ENCODE results near the gene EVI2A.
"Not testable (repeated sequence)": the region's sequence is repeated elsewhere in the genome, so short reads cannot be mapped to it uniquely, and the experiment has no call there.

EVI2A gene

DNA sequence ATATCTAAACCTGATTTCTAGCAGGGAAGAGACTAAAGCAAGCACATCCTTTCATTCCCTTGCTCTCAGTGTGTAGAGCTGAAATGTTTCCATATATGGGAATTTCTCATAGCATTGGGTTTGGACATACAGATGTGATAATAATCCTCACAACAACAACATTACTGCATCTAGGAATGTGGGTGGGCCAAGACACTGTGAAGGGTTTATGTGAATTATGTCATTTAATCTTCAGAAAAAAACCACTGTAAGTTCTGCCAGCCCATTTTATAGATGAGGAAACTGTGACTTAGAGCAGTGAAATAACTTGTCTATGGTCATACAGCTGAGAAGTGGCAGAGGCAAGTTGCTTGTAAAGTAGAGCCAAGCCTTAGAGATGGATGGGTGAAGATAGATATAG, 29.6 kb downstream of the EVI2A start:
- no peak overlapping the region for H3K4me3 ChIP-seq (ENCODE audit: low read depth, low read length)
- CTCF ChIA-PET: no interaction called here
- peaks cover 15 to 17% of the 10 kb centered on the region in 2 experiments for H3K36me3 ChIP-seq (ENCODE audit: control insufficient read depth in 2 of 2, insufficient read depth in 1 of 2, low read length in 2 of 2)
- POLR2A ChIA-PET: no interaction called here
- H3K9me3 ChIP-seq (ENCODE audit: control insufficient read depth, insufficient read depth, low read depth, low read length): no peaks in the 10 kb centered on the region
- no peak overlapping the region for H3K27ac ChIP-seq (ENCODE audit: extremely low read depth, low read depth, low read length)
- H3K4me1 ChIP-seq (ENCODE audit: control insufficient read depth, insufficient read depth, low read length): peaks cover 9% of the 10 kb centered on the region
- TF ChIP-seq ZNF514 (tag by site-specific recombination; IDR thresholded peaks at IDR 0.05) (no peak), ZNF555 (tag by site-specific recombination; conservative IDR thresholded peaks at IDR 0.05) (no peak), ZNF768 (tag by site-specific recombination; IDR thresholded peaks at IDR 0.05) (no peak), PRDM1 (tag by site-specific recombination; IDR thresholded peaks at IDR 0.05) (no peak)
- TF ChIP-seq, protein P1, sequence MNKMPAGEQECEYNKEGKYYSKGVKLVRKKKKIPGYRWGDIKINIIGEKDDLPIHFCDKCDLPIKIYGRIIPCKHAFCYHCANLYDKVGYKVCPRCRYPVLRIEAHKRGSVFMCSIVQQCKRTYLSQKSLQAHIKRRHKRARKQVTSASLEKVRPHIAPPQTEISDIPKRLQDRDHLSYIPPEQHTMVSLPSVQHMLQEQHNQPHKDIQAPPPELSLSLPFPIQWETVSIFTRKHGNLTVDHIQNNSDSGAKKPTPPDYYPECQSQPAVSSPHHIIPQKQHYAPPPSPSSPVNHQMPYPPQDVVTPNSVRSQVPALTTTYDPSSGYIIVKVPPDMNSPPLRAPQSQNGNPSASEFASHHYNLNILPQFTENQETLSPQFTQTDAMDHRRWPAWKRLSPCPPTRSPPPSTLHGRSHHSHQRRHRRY (tag by site-specific recombination; IDR thresholded peaks at IDR 0.05): no peak

DNA sequence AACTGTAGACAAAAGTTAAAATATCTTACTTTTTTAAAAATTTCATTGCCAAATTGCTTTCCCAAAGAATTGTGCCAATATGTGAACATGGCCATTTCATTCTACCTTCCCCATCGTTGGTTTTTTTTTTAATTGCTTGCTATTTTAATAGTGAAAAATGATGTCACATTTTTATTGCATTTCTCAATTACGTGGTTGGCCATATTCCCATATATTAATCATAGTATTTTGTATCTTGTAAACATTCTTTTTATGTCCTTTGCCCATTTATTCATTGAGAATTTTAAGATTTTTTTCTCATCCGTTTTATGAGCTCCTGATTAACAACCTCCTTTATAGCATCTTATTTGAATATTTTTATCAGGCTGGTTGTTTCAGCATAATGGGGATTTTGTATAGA, 31.6 kb downstream of the EVI2A start:
- Histone ChIP-seq H3K4me1 (ENCODE audit: control insufficient read depth, insufficient read depth, low read length) (peaks cover 2% of the 10 kb centered on the region; the same call in 1 of the 2 replicates), H3K4me3 (ENCODE audit: low read depth, low read length) (no peak overlapping the region), H3K9me3 (ENCODE audit: control insufficient read depth, insufficient read depth, low read depth, low read length) (no peaks in the 10 kb centered on the region), H3K27ac (ENCODE audit: extremely low read depth, low read depth, low read length) (no peak overlapping the region), H3K36me3 (ENCODE audit: control insufficient read depth in 2 of 2, insufficient read depth in 1 of 2, low read length in 2 of 2) (peaks cover 19% of the 10 kb centered on the region in 2 experiments)
- ChIA-PET POLR2A (no interaction called here), CTCF (no interaction called here)
- TF ChIP-seq, protein P2, sequence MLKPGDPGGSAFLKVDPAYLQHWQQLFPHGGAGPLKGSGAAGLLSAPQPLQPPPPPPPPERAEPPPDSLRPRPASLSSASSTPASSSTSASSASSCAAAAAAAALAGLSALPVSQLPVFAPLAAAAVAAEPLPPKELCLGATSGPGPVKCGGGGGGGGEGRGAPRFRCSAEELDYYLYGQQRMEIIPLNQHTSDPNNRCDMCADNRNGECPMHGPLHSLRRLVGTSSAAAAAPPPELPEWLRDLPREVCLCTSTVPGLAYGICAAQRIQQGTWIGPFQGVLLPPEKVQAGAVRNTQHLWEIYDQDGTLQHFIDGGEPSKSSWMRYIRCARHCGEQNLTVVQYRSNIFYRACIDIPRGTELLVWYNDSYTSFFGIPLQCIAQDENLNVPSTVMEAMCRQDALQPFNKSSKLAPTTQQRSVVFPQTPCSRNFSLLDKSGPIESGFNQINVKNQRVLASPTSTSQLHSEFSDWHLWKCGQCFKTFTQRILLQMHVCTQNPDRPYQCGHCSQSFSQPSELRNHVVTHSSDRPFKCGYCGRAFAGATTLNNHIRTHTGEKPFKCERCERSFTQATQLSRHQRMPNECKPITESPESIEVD (tag by site-specific recombination; IDR thresholded peaks at IDR 0.05): peak; percentile 65; the same call in 1 of the 2 replicates
- TF ChIP-seq ZFP3 (tag by site-specific recombination; IDR thresholded peaks at IDR 0.05; ENCODE audit: low read depth): no peak
- TF ChIP-seq ZNF629 (tag by site-specific recombination; IDR thresholded peaks at IDR 0.05): peak; percentile 52; the same call in 1 of the 2 replicates
- TF ChIP-seq, protein P3, sequence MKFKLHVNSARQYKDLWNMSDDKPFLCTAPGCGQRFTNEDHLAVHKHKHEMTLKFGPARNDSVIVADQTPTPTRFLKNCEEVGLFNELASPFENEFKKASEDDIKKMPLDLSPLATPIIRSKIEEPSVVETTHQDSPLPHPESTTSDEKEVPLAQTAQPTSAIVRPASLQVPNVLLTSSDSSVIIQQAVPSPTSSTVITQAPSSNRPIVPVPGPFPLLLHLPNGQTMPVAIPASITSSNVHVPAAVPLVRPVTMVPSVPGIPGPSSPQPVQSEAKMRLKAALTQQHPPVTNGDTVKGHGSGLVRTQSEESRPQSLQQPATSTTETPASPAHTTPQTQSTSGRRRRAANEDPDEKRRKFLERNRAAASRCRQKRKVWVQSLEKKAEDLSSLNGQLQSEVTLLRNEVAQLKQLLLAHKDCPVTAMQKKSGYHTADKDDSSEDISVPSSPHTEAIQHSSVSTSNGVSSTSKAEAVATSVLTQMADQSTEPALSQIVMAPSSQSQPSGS (tag by site-specific recombination; IDR thresholded peaks at IDR 0.05; ENCODE audit: low read depth): peak; percentile 57; the same call in 1 of the 2 replicates

DNA sequence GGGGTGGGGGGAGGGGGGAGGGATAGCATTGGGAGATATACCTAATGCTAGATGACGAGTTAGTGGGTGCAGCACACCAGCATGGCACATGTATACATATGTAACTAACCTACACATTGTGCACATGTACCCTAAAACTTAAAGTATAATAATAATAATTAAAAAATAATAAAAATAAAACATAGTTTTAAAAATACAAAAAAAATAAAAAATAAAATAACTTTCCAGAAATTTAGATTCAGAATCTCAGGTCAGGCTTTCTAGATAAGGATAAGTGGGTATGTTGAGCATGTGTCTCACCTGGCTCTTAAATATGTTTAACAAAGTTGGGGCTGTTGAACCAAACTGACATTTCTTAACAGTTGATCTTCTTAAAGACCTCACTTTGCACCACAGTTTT, 33.5 kb downstream of the EVI2A start:
- CTCF ChIA-PET; H3K4me3 ChIP-seq (ENCODE audit: low read depth, low read length); H3K9me3 ChIP-seq (ENCODE audit: control insufficient read depth, insufficient read depth, low read depth, low read length); POLR2A ChIA-PET; H3K4me1 ChIP-seq (ENCODE audit: control insufficient read depth, insufficient read depth, low read length); H3K27ac ChIP-seq (ENCODE audit: extremely low read depth, low read depth, low read length): not testable (repeated sequence)
- peaks cover 19% of the 10 kb centered on the region in 2 experiments for H3K36me3 ChIP-seq (ENCODE audit: control insufficient read depth in 2 of 2, insufficient read depth in 1 of 2, low read length in 2 of 2)

DNA sequence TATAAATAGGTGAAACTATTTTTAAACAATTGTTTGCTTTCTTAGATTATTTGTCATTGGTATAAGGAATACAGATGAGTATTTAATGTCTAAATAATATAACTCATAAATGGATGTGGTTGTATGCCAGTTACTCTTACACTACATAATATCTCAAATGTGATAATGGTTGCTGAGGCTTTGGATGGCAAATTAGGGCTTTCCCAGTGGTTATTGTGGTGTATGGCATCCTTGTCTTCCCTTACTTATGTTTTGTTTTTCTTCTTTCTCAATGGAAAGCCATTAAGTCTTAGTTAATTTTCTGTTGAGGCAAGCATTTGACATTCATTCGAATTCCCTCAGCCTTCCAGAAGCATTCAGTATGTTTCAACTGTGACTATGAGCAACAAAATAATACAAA, 34.8 kb downstream of the EVI2A start:
- ChIA-PET CTCF (no interaction called here), POLR2A (no interaction called here)
- Histone ChIP-seq H3K9me3 (ENCODE audit: control insufficient read depth, insufficient read depth, low read depth, low read length) (no peaks in the 10 kb centered on the region), H3K27ac (ENCODE audit: extremely low read depth, low read depth, low read length) (no peak overlapping the region), H3K4me1 (ENCODE audit: control insufficient read depth, insufficient read depth, low read length) (peaks cover 2% of the 10 kb centered on the region; the same call in 1 of the 2 replicates), H3K4me3 (ENCODE audit: low read depth, low read length) (no peak overlapping the region), H3K36me3 (ENCODE audit: control insufficient read depth in 2 of 2, insufficient read depth in 1 of 2, low read length in 2 of 2) (peaks cover 11 to 25% of the 10 kb centered on the region in 2 experiments)
- TF ChIP-seq ZNF473 (tag by site-specific recombination; IDR thresholded peaks at IDR 0.05) (no peak), ZNF169 (tag by site-specific recombination; IDR thresholded peaks at IDR 0.05) (no peak), ZSCAN30 (tag by site-specific recombination; IDR thresholded peaks at IDR 0.05) (no peak), ZNF76 (tag by site-specific recombination; IDR thresholded peaks at IDR 0.05; ENCODE audit: borderline replicate concordance, low read depth) (no peak), KLF1 (tag by site-specific recombination; IDR thresholded peaks at IDR 0.05) (no peak), ZFP69B (tag by site-specific recombination; IDR thresholded peaks at IDR 0.05) (no peak), ZNF791 (tag by site-specific recombination; IDR thresholded peaks at IDR 0.05) (no peak), ZNF701 (tag by site-specific recombination; IDR thresholded peaks at IDR 0.05) (no peak), EGR2 (tag by site-specific recombination; IDR thresholded peaks at IDR 0.05; ENCODE audit: low read depth) (no peak)
- TF ChIP-seq, protein P4, sequence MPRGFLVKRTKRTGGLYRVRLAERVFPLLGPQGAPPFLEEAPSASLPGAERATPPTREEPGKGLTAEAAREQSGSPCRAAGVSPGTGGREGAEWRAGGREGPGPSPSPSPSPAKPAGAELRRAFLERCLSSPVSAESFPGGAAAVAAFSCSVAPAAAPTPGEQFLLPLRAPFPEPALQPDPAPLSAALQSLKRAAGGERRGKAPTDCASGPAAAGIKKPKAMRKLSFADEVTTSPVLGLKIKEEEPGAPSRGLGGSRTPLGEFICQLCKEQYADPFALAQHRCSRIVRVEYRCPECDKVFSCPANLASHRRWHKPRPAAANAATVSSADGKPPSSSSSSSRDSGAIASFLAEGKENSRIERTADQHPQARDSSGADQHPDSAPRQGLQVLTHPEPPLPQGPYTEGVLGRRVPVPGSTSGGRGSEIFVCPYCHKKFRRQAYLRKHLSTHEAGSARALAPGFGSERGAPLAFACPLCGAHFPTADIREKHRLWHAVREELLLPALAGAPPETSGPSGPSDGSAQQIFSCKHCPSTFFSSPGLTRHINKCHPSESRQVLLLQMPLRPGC (tag by site-specific recombination; IDR thresholded peaks at IDR 0.05): no peak
- TF ChIP-seq, protein P5, sequence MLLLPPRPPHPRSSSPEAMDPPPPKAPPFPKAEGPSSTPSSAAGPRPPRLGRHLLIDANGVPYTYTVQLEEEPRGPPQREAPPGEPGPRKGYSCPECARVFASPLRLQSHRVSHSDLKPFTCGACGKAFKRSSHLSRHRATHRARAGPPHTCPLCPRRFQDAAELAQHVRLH (tag by site-specific recombination; IDR thresholded peaks at IDR 0.05): no peak
- TF ChIP-seq, protein P6, sequence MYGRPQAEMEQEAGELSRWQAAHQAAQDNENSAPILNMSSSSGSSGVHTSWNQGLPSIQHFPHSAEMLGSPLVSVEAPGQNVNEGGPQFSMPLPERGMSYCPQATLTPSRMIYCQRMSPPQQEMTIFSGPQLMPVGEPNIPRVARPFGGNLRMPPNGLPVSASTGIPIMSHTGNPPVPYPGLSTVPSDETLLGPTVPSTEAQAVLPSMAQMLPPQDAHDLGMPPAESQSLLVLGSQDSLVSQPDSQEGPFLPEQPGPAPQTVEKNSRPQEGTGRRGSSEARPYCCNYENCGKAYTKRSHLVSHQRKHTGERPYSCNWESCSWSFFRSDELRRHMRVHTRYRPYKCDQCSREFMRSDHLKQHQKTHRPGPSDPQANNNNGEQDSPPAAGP (tag by site-specific recombination; IDR thresholded peaks at IDR 0.05): no peak

All from HEK293 (cell line).